Calu3 (cell line): ENCODE measurements around the gene TMEM184A. TPM values are rescaled to one million over a fixed set of nuclear protein-coding genes. Genes with fewer than 3 reads are reported as not detected.

ENCODE experiments used
- BruUV-seq: library from RNA; stranded (reverse); fragments of 400-500 nt; replicated peaks from 2 replicates; lab custom pipeline; 2021; lab: Mats Ljungman, UMichigan
- CTCF ChIA-PET: fragments of 300-600 bp; sonication (Branson Sonifier 250); formaldehyde crosslinking; loops from one replicate; lab custom pipeline; 2022; ENCODE audit warnings: antibody characterized with exemption; lab: Charles Lee
- DNase-seq: peaks from one replicate; pipeline ENCODE4 v3.0.0; 2022
- H3K27ac Mint-ChIP-seq: one replicate; pipeline ENCODE4 v1.8.0; 2022; ENCODE audit warnings: mixed read lengths; ENCODE audit not compliant: unreplicated experiment
- H3K27me3 Mint-ChIP-seq: one replicate; pipeline ENCODE4 v1.8.0; 2022; ENCODE audit warnings: mixed read lengths; ENCODE audit not compliant: unreplicated experiment
- H3K36me3 Mint-ChIP-seq: one replicate; pipeline ENCODE4 v1.8.0; 2022; ENCODE audit warnings: mild to moderate bottlenecking, moderate library complexity, mixed read lengths; ENCODE audit not compliant: insufficient read depth, unreplicated experiment
- H3K4me1 Mint-ChIP-seq: one replicate; pipeline ENCODE4 v1.8.0; 2022; ENCODE audit warnings: mild to moderate bottlenecking, low read depth, mixed read lengths; ENCODE audit not compliant: unreplicated experiment
- H3K4me3 Mint-ChIP-seq: one replicate; pipeline ENCODE4 v1.8.0; 2022; ENCODE audit warnings: mild to moderate bottlenecking, low read depth, moderate library complexity, mixed read lengths; ENCODE audit not compliant: unreplicated experiment
- H3K9me3 Mint-ChIP-seq: one replicate; pipeline ENCODE4 v1.8.0; 2022; ENCODE audit warnings: low read depth, mixed read lengths; ENCODE audit not compliant: unreplicated experiment
- CTCF ChIP-seq: fragments of 200-600 bp; IDR thresholded peaks from one replicate; pipeline ENCODE4 v1.8.0; 2022; ENCODE audit warnings: antibody characterized with exemption; ENCODE audit not compliant: unreplicated experiment
- intact Hi-C: fragments of 100-400 bp; cut with micrococcal nuclease; formaldehyde crosslinking; loops from one replicate; pipeline ENCODE4 v1.10.0; 2022; ENCODE audit not compliant: unreplicated experiment
- total RNA-seq: library from RNA; stranded (reverse); gene quantifications from 2 replicates; pipeline ENCODE4 v1.2.3, GENCODE V29; 2022

The TMEM184A gene
- total RNA-seq, 1 experiment from 2014 or later, result 61.9 TPM

- peaks cover 7% of the 10 kb centered on the region for H3K9me3 Mint-ChIP-seq
- CTCF ChIA-PET, result no interaction called here
- no peak for DNase-seq
- H3K4me3 Mint-ChIP-seq, result no peak overlapping the region
- intact Hi-C loops, result loop anchor here (5.0 to 10.0 kb wide), 2 partner anchors 176 to 769 kb away; no protein-coding TSS in a partner anchor
- H3K36me3 Mint-ChIP-seq, result peaks cover 8% of the 10 kb centered on the region
- H3K27me3 Mint-ChIP-seq, result peaks cover 35% of the 10 kb centered on the region
- H3K4me1 Mint-ChIP-seq, result peaks cover 11% of the 10 kb centered on the region
- BruUV-seq, result no TSS peak
- no peak overlapping the region for H3K27ac Mint-ChIP-seq
- no peak for TF ChIP-seq CTCF
These were observed 19.8 kb upstream of the TMEM184A start for GRCh38 chr7:1575809-1576208.

- Mint-ChIP-seq H3K4me3 (no peak overlapping the region), H3K36me3 (peaks cover 42% of the 10 kb centered on the region), H3K27ac (no peak overlapping the region), H3K4me1 (peaks cover 21% of the 10 kb centered on the region), H3K27me3 (no peaks in the 10 kb centered on the region), H3K9me3 (no peaks in the 10 kb centered on the region)
- TF ChIP-seq CTCF, result no peak
- no peak for DNase-seq
- CTCF ChIA-PET, result no interaction called here
- intact Hi-C loops, result loop anchor here (10.0 kb wide), 1 partner anchor 773 kb away; no protein-coding TSS in a partner anchor
- BruUV-seq, result TSS peak; percentile 13
These were observed 16.3 kb upstream of the TMEM184A start for GRCh38 chr7:1572111-1572822.

- TF ChIP-seq CTCF, result peak; percentile 67
- no peaks in the 10 kb centered on the region for H3K27me3 Mint-ChIP-seq
- intact Hi-C loops, result loop anchor here (10.0 kb wide), 1 partner anchor 775 kb away; no protein-coding TSS in a partner anchor
- no TSS peak for BruUV-seq
- H3K4me3 Mint-ChIP-seq, result peak within 1 kb of the TSS; percentile 80
- peaks cover 62% of the 10 kb centered on the region for H3K36me3 Mint-ChIP-seq
- CTCF ChIA-PET, result interaction anchor here (0.6 to 1.1 kb wide), 3 partner anchors 14 to 280 kb away, joined by 3 to 9 read pairs (median 5); partner anchors contain the start of gene TMEM184A
- DNase-seq, result peak; percentile 98
- H3K4me1 Mint-ChIP-seq, result peaks cover 43% of the 10 kb centered on the region
- H3K9me3 Mint-ChIP-seq, result no peaks in the 10 kb centered on the region
- peak within 1 kb of the TSS; percentile 76 for H3K27ac Mint-ChIP-seq
These were observed 14.0 kb upstream of the TMEM184A start, which contains the start of gene PSMG3 for GRCh38 chr7:1569833-1570632. Gene PSMG3 (minus strand): TSS chr7:1570032. CDS start chr7:1569339, 693 bp downstream.

DNA sequence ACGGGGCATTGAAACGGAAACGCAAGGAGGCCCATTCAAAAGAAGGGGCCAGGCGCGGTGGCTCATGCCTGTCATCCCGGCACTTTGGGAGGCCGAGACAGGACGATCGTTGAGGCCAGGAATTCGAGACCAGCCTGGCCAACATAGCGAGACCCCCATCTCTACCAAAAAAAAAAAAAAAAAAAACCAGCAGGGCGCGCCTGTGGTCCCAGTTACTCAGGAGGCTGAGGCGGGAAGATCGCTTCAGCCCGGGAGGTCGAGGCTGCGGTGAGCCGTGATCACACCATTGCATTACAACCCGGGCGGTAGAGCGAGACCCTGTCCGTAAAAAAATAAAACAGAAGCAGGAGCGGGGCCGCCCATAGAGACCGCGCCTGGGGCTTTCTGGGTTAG, 13.4 kb upstream of the TMEM184A start:
- BruUV-seq, result no TSS peak
- DNase-seq, result no peak
- intact Hi-C loops, result no loop called here
- Mint-ChIP-seq H3K36me3 (peaks cover 67% of the 10 kb centered on the region), H3K27ac (peak overlapping the region; percentile 76), H3K9me3 (no peaks in the 10 kb centered on the region), H3K4me3 (peak overlapping the region; percentile 80), H3K4me1 (peaks cover 49% of the 10 kb centered on the region), H3K27me3 (no peaks in the 10 kb centered on the region)
- TF ChIP-seq CTCF, result no peak
- CTCF ChIA-PET, result interaction anchor here (0.7 kb wide), 1 partner anchor 113 kb away, joined by 9 read pairs; no protein-coding TSS in a partner anchor
